ENCODE data around the gene AP1M2.
A peak's percentile ranks its signal among the peaks of the same experiment; 100 is the strongest.

- TF ChIP-seq CTCF (IDR thresholded peaks at IDR 0.05) (no peak), POLR2A (IDR thresholded peaks at IDR 0.05) (no peak), POLR2AphosphoS5 (IDR thresholded peaks at IDR 0.05) (peak; percentile 79)
Measured at GRCh38 chr19:10535613-10536012, 51.5 kb downstream of the AP1M2 start.

All from prostate gland (tissue), 2 donors.